DMS79 (cell line): ENCODE results near the gene KLHL1.

Experiments used
- DNase-seq: peaks from one replicate; lab custom pipeline; 2025; lab: John Stamatoyannopoulos, UW

Gene KLHL1

DNA sequence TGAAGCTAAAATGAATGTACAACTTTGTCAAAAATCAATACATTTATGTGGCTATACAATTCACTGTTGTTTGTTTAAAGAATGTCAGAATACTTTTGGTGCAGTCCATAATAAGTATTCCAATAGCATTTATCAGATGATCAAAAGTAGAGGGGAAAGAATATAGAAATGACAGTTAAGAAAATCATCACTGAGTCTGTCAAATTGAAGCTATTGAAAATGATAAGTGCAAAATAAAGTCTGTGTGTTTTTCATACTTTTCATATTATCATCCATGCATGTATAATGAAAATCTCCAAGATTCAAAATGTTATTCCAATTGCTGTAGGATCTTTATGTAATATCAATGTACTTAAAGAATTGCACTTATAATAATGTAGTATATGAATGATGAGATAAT, 93.9 kb downstream of the KLHL1 start:
- DNase-seq: no peak

DNA sequence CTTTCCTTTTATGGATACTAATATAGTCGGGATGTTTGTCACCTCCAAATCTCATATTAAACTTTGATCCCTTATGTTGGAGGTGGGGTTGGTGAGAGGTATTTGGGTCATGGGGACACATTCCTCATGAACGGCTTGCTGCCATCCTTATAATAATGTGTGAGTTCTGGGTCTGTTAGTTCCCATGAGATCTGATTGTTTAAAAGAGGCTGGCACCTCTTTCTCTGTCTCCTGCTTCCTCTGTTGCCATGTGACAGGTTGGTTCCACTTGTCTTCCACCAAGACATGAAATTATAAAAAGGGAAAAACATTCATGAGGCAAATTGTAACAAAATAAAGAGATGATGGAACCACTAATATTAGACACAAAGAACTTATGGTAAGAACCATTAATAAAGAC, 108.4 kb downstream of the KLHL1 start:
- no peak for DNase-seq

DNA sequence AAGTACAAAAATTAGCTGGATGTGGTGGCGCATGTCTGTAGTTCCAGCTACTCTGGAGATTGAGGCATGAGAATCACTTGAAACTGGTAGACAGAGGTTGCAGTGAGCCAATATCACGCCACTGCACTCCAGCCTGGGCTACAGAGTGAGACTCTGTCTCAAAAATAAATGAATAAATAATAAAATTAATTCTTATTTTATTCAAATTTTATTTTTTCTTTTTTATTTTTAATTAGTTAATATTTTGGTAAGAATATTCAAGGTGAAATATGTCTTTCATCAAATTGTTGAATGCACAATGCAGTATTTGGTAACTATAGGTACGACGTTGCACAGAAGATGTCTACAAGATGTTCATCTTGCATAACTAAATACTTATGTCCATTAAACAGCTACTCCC, 111.2 kb downstream of the KLHL1 start:
- no peak for DNase-seq

DNA sequence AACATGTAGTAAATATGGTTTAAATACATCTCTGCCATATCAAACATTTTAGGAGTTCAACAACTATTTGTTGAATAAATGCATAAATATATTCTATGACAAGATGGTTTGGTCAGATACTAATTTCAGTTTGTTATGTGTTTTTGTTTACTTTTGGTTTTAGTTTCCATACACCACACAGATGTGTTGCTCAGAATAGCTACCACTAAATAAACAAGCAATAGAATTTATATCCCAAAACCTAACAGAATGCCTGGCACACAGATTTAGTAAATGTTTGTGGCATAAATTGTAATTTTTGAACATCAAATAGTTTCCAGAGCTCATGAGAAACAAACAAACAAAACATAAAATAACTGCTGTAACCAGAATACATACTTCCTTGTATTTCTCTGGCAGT, 127.5 kb downstream of the KLHL1 start:
- no peak for DNase-seq

GRCh38 chr13:69975496-69975895, 132.8 kb downstream of the KLHL1 start:
- DNase-seq: no peak

GRCh38 chr13:69970520-69970919, 137.7 kb downstream of the KLHL1 start:
- no peak for DNase-seq

DNA sequence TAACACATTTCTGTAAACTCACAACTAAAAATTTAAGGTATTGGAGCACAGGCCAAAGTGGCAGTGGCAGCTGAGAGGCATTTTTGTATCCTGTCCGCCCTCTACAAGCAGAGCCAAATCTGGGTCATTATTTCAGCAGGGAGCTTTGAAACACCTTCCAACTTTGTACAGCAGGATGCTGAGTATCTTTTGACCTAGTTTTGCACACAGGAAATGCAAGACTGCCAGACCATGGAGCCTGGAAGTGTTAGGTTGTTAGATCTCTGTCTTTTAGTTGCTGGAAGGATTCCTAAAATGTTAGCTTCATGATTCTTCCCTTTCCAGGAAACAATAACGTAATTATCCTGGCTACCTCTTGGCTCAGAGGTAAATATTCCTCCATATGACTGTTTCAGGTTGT, 149.2 kb downstream of the KLHL1 start:
- DNase-seq: no peak

- no peak for DNase-seq
Observed at GRCh38 chr13:69956839-69957238, 151.4 kb downstream of the KLHL1 start.

DNA sequence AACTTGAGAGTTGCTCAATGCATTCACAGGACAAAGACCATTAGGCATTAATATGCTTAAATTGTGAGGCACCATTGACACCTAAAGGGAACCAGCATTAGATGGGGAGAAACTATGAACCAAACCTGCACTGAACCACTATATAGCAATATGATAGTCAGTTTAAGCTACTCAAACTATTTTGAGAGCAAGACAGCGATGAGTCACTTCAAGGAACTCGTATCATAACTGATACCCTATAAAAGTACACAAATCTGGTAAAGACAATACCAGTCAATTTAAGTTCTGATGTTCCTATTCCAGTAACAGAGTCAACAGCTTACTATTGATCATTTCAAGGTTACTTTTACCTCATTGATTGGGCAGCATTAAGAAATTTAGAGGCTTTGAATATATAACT, 151.9 kb downstream of the KLHL1 start:
- DNase-seq: no peak

DNA sequence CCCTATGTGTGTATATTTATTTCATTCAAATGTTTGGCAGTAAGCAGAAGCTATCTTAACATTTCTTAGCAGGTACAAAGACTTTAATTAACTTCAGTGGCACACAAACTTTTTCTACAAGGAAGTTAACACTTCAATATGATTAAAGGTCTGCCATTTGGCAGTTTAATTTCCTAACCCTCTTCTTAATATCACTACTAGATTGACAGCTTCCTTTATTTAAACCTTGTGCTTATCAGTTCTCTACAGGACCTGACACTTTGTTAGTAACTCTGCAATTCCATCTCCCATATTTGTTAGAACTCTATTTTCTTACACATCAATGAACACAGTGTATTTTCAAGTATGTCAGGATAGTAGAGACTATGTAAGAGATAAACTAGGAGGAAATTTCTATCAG, 153.0 kb downstream of the KLHL1 start:
- no peak for DNase-seq

GRCh38 chr13:69951412-69951811, 156.8 kb downstream of the KLHL1 start:
- DNase-seq: no peak

GRCh38 chr13:69950160-69950559, 158.1 kb downstream of the KLHL1 start:
- DNase-seq: no peak

- DNase-seq: no peak
Observed at GRCh38 chr13:69948016-69948415, 160.2 kb downstream of the KLHL1 start.

DNA sequence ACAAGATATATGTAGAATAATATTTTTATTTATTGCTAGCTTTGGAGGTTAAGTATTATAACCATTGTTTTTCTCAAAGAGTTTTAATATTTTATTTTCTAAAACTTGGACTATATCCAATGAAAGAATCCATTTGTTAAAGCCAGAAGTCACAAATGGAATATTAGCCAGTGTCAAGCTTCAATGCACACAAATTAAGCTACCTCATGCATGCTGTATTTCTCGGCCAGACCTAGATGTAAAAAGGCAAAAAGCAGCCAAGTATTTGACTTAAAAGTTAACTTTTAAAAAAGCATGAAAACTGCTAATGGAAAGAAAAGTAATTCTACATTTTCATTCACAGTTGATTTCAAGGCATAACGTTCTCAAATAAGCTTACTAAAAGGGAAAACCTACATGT, 160.7 kb downstream of the KLHL1 start:
- peak; percentile 12 for DNase-seq

DNA sequence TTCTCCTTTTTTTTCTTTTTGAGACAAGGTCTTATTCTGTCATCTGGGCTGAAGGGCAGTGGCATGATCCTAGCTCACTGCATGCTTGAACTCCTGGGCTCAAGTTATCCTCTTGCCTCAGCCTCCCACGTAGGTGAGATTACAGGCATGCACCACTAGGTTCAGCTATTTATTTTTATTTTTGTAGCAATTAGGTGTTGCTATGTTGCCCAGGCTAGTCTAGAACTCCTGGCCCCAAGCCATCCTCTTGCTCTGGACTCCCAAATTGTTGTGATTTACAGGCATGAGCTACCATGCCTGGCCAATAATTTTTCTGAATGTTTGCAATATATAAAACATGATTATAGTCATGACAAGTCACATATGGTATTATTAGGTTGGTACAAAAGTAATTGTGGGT, 161.7 kb downstream of the KLHL1 start:
- DNase-seq: no peak

DNA sequence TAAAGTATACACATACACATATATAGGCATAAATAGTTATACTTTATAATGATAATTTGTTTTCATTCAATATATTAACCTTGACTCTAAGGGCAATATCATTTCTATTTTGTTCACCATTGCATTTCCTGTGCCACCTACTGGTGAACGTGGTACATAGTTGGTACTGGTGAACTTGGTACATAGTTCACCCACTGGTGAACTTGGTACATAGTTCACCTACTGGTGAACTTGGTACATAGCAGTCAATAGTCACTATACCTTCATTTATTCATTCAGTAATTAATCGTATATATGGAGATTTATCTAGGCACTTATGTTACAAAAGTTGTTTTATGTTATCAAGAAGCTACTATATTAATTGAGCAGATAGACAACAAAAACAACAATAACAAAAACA, 173.2 kb downstream of the KLHL1 start:
- no peak for DNase-seq

GRCh38 chr13:69928262-69928661, 180.0 kb downstream of the KLHL1 start:
- no peak for DNase-seq

GRCh38 chr13:69921156-69921555, 187.1 kb downstream of the KLHL1 start:
- no peak for DNase-seq

DNA sequence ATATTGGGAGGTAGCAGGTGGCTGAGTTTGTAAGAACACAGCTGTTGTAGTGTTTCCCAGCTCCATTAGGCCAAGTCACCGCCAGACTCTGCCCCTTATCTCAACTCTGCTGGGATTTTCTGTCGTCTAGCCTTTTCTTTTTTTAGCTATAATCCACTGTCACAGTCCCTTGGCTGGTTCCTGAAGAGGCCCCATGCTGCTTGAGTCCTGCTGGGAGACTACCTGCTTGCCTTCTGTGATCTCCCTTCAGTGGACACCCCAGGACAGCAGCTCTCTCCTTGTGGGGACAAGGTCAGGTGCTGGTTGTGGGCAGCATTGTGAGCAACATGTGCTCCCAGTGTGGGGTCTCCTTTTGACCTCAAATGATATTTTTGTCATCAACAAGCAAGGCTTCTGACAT, 195.6 kb downstream of the KLHL1 start:
- no peak for DNase-seq

- no peak for DNase-seq
Observed at GRCh38 chr13:69910800-69911199, 197.5 kb downstream of the KLHL1 start.

- no peak for DNase-seq
Observed at GRCh38 chr13:69904784-69905183, 203.5 kb downstream of the KLHL1 start.

- DNase-seq: no peak
Observed at GRCh38 chr13:69903081-69903480, 205.2 kb downstream of the KLHL1 start.

- no peak for DNase-seq
Observed at GRCh38 chr13:69882451-69882850, 225.8 kb downstream of the KLHL1 start.

DNA sequence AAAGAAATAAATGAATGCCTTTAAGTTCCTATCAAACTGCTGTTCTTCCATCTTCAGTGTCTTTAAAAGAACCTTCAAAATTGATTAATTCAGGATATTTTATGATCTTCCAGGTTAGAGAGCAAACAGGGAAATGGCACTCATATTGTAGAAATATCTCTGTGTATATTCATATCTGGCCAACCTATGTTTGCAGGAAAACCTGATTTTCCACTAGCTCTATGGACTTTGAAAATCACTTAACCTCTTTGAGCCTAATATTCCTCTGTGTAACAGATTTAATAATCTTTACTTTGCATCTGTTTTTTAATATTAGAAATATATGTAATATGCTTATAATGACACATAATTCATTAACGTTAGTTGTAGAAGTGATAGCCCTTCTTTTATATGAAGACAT, 228.3 kb downstream of the KLHL1 start:
- no peak for DNase-seq

DNA sequence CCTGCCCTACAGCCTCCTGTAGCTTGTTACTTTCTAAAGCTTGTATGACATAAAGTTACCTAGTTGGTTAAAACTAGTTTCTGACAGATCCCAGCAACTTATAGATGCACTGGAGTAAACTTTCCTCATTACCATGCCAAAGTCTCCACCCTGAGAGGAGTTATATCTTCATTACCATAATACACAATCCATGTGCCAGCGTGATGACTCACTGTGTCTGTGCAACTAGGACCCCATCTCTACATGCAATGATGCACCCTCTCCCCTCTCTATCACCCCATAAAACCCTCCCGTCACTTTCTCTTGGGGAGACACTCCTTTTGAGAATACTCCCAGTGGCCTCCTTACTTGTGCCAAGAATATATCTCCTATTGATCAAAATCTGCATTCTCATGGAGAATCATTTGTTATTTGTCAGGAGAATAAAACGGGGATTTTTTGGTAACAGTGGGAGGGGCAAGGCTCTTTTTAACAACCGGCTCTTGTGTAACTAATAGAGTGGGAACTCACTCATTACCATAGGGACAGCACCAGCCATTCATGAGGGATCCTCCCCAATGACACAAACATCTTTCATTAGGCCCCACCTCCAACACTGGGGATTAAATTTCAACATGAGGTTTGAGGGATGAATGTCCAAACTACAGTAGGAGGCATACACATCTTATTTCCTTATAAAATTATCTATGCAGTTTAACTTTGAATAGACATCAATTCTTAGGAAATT, 235.8 kb downstream of the KLHL1 start:
- no peak for DNase-seq
